UCSD-AML1 (cell line): ENCODE measurements around the gene ERC2.

Experiments used
- DNase-seq: peaks from one replicate; lab custom pipeline; 2025; ENCODE audit not compliant: unreplicated experiment; lab: John Stamatoyannopoulos, UW

ERC2 gene

GRCh38 chr3:55946574-55947160 is 521.6 kb downstream of the ERC2 start:
- DNase-seq: no peak

DNA sequence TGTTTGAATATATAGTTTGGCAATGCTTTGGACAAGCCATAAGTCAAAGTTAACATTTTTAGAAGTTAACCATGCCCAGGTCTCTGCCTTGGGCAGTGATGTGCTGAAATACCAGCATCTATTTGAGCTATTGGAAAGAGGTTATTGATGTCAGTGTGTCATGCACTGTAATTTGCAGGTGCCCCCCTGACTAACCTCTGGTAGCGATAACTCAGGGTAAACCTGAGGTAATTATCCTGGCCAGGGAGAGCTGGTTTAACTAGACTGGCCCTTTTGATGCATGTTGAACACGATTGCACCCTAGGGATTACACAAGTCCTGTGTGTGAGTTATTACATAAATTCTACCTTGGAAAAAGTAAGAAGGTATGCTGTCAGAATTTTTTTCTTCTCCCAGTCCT is 525.4 kb downstream of the ERC2 start:
- no peak for DNase-seq

GRCh38 chr3:55939287-55939686 is 529.0 kb downstream of the ERC2 start:
- DNase-seq: no peak

DNA sequence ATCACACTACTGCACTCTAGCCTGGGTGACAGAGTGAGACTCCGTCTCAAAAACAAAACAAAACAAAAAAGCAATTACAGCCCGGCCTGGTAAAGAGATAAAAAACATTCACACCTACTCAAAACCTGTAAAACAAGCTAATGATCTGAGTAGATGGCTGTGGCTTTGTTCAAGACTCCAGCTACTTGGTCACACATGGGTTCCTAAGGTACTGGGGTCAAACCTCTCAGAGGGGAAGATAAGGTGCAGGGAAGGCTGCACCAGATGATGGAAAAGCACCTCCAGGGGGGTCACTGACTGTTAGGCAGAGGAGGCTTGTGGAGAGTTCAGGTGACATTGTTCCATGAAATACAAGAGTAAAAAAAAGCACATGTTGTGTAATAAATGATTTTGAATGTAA is 531.0 kb downstream of the ERC2 start:
- no peak for DNase-seq

DNA sequence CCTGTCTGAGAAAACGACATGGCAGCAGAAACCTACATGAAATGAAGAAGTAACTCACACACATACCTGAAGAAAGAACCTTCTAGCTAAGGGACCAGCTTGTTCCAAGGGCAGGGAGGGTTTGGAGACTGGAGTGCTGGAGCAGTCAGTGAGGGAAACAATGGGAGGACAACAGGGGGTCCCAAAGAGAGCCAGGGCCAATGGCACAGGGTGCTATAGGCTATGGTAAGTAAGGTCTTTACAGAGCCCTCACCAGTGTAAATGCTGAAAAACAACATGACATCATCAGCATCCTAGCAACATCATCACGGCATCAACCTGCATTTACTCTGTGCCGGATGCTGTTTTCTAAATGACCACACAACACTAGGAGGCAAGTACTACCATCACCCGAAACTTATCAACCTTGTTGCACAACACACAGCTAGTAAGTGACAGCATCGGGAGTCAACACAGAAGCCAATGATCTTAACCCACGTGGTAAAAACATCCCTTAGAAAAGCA is 531.7 kb downstream of the ERC2 start:
- no peak for DNase-seq

DNA sequence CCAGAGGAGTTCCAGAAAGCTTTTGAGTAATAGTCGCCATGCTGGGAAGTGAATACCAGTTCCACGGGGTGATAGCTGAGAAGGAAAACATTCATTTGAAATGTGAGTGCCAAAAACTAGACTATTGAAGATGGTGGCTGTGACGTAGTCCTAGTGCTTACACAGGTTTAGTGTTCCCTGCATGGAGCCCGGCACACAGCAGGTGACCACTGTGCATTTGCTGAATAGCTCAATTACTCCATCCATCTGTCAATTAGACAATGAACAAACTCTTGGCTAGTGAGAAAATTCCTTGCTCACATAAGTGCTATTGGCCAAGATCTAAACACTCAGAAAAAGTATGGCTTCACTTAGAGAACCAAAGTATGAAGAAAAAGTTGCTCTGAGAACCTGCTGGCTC is 533.0 kb downstream of the ERC2 start:
- no peak for DNase-seq

DNA sequence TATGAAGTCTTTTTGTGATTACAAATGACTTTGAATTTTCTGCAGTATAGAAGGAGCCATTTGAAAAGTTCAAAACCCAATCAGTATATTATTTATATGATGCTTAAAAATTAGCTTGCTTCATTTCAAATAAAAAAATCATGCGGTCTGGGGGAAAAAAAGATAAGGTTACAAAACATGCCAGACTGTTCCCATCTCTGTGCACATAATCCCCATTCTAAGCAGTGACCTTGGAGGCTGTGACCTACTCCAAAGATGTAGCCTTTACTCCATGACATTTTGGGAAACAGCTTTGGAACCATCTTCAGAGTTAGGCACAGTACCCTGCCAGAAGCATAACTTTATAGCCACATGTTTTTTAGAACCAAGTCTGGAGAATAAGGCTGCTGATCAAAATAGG is 533.5 kb downstream of the ERC2 start:
- DNase-seq: no peak

DNA sequence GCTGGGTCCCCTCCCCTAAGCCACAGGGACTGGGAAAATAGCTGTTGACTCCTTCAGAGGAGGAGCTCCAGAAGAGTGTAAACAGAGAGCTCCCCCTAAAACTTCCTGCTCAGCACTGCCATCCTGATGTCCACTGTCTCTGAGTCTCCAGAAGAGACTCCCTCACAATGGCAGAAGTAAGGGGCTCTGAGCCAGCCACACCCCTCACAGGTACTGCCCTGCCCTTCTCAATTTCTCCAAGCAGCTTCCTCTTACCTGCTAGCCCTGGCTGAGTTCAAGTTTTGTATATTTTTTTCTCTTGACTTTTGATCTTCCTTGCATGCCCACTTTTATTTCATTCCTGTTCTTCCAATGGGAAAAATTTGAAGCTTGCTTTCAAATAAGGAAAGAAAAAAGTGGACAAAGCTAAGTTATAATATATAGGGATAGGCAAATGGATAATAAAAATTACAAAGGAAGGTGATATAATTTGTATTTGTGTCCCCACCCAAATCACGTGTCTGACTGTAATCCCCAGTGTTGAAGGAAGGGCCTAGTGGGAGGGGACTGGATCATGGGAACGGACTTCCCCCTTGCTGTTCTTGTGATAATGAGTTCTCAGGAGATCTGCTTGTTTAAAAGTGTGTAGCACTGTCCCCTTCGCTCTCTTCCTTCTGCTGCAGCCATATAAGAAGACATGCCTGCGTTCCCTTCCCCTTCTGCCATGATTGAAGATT is 539.0 kb downstream of the ERC2 start:
- DNase-seq: no peak

DNA sequence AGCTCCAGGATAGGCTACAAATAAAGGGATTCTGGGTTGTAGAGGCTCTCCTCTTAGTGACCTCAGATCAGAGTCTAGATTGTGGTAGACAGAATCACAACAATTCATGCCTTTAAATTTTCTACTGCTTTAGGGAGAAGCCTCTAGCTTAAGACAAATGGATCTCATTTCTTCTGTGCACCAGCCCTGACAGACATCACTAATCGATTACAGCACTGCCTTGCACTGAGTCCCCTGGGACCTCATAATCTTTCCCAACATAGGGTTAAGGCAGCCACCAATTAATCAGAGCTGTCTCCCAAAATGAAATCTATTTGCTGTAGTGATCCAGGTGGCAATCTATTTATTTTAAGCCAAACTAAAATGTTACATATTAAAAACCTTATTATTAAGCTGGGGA is 544.6 kb downstream of the ERC2 start:
- DNase-seq: no peak

- DNase-seq: no peak
Observed at GRCh38 chr3:55923207-55923606, 545.1 kb downstream of the ERC2 start.

- DNase-seq: no peak
Observed at GRCh38 chr3:55912880-55913279, 555.4 kb downstream of the ERC2 start.

DNA sequence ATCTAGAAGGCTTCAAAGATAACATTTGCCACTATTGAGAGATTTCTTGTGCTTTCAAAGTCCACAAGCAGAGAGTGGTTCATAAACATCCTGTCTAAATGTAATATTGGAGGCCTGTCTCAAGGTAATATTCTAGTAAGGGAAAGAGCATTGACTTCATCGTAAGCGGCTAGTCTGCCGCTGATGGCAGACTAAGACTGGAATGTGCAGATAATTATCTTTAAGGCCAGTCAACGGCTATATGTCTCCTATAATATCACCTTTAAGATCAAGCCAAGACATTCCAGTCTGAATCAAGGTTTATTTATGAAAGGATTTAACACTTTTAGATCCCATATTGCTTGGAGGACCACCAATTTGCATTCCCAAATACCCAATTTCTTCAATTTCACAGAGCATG is 557.0 kb downstream of the ERC2 start:
- DNase-seq: no peak

DNA sequence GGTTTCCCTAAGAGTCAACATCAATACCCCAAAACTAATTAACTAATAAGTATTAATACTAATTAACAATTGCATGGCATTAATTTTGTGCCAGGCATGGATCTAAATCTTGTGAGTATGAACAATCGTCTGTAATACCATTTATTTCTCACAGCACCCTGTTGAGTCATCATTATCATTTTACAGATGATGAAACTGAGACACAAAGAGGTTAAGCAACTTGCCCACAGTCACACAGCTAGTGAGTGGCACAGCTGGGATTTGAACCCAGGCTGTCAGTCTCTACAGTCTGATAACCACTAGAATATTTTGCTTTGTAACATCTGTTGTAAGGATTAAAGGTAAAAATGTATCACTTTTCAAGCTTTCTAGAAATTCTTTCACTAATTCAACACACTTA is 557.7 kb downstream of the ERC2 start:
- no peak for DNase-seq

DNA sequence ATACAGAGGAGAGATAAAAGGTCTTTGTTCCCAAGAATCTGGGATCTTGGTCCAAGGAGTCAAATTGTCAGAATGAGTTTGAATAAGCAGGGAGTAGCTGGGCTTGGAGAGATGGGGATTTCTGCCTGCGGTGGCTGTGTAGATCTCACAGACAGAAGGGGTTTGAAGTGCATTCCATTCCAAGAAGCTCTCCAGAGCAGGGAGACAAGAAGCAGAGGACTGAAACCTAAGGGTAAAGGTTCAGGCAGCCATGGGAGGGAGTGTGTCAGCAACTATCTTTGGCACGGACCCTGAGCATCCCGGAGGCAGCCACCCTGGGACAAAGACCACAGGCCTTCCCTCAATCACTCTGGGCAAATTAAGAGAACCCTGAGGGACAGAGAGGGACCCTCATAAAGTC is 558.9 kb downstream of the ERC2 start:
- DNase-seq: no peak

DNA sequence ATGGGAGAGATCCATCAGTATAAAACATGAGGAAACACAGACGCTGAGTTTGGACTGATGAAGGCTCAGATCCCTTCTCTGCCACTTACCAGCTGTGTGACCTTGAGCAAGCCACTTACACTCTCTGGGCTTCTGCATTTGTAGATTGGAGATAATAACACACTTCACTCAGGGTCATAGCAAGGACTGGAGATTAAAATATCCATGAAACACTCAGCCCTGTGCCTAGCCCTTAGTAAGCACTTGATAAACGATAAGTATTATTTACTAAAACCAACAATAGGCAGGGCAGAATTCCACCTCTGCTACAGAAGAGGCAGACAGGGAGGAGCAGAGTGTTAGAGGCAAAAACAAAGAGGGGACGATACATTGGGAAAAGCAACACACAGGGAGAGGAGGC is 560.7 kb downstream of the ERC2 start:
- no peak for DNase-seq

- DNase-seq: no peak
Observed at GRCh38 chr3:55906896-55907295, 561.4 kb downstream of the ERC2 start.

GRCh38 chr3:55904716-55905115 is 563.6 kb downstream of the ERC2 start:
- DNase-seq: no peak

GRCh38 chr3:55903680-55904079 is 564.6 kb downstream of the ERC2 start:
- no peak for DNase-seq

DNA sequence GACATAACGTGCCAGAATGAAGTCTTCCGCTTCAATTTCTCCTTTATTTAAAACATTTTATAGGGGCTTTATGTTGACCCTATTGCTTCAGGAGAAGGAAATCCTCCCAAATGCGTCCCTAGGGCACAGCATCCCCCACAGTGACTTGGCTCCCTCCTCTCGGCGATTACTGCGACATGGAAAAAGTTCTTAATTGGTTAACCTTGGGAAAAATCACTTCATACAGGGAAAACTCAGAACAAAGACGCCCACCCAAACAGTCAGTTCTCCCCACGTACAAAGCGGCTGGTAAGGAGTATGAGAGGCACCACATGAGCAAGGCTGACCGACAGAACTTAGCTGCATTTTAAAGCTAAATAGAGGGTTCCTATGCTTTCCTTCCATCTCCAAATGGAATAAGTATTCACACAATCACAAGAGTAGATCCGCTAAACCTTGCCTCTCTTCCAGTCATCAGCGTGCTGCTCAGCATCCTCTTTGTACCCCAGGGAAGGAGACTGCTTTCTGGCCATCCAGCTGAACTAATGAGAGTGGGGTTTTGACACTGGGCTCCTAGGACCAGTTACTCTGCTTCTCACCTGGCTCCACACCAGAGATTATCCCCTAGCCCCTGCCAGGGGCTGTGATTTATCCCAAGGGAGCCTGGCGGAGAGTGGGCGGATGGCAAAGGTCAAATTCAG is 565.9 kb downstream of the ERC2 start:
- no peak for DNase-seq

GRCh38 chr3:55899887-55900286 is 568.4 kb downstream of the ERC2 start:
- DNase-seq: no peak

DNA sequence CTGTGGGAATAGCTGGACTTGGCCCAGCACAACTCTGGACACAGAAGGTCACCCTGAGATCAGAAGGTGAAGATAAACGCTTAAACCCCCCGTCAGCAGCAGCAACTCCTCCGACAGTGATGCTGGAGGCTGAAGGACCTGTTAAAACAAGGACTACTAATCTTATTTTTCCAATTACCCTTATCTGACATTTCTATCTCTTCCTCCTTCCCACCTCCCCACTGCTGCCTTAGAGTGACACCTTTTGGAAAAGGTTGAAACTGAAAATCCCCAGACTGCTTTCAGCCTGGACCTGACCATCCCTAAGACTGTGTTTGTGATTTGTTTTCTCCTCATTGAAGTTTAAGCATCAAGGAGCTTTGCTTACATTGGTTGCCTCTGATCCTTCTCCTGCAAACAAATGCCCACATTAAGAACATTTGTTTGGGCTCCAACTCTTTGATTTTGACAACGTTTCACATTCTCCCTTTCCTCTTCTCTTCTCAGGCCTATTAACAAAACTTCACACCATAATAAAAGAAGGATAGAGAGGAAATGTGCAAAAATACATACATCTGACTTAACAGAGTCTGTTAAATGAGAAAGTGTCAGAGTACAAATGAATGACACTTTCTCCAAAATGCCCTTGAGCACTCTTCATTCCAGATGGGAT is 570.6 kb downstream of the ERC2 start:
- no peak for DNase-seq
